Dedifferentiated amniotic fluid mesenchymal stem cell (primary cell): Measurements from ENCODE around the gene LRRC28.
"Not testable (repeated sequence)": the region's sequence is repeated elsewhere in the genome, so short reads cannot be mapped to it uniquely, and the experiment has no call there.

Experiments used
- DNase-seq: peaks from one replicate; pipeline ENCODE4 v3.0.0-alpha.2; 2016; ENCODE audit errors: extremely low spot score

The LRRC28 gene

DNA sequence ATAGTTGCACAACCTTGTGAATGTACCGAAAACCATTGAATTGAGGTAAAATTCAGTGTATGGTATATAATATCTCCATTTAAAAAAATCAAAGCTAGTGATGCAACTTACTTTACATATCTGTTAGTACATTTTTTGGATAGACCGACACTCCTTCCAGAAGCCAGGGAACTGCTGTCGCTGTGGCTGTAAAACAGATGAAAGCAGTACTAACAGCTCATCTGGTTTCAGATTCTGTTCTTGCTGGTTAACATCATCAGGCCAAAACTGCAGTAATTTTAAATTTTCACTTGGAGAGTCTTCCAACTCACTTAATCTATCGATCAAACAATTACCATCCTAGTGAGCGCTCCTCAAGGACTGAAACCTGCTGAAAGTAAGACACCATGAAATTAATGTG lies 145.1 kb downstream of the LRRC28 start:
- no peak for DNase-seq

- no peak for DNase-seq
Observed at GRCh38 chr15:99399061-99399460, 147.8 kb downstream of the LRRC28 start.

GRCh38 chr15:99399618-99400017 lies 148.3 kb downstream of the LRRC28 start:
- no peak for DNase-seq

DNA sequence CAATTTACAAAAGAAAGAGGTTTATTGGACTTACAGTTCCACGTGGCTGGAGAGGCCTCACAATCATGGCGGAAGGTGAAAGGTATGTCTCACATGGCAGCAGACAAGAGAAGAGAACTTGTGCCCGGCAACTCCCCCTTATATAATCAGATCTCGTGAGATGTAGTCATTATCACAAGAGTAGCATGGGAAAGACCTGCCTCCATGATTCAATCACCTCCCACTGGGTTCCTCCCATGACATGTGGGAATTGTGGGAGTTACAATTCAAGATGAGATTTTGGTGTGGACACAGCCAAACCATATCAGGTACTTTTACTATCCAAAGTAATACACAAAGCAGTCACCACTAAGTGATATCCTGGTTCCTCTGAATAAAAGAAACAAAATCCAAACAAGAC lies 149.9 kb downstream of the LRRC28 start:
- not testable (repeated sequence) for DNase-seq

DNA sequence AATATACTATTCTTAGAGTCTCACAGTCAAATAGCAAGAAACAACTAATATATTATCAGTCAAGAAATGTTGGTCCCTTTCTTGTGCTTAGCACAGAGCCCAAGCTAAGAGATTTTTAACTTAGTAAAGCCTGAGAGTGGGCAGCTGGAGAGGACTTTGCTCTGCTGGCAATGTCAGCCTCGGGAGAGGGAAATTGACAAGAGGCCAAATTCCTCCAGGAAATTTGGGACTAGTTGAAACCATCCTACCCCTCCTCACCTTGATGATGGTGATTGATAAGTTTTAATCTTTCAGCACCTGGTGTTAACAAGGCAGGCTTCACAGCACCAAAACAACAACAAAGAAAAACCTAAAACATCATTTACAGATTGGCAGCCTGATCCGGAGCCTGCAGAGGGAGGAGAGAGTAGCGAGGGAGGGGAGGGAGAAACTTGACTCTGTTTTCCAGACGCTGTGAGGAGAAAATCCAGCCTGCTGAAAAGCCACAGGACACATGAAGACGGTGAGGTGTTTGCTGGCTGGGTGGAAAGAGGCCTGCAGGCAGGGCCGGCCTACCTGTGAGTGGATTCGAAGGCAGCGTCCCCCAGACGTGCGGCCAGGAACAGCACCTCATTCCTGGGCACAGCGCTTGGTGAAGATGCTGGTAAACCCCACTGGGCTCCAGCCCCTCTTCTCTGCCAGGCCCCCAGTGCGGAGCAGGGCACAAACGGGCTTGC lies 150.9 kb downstream of the LRRC28 start:
- DNase-seq = no peak

GRCh38 chr15:99403597-99403996 lies 152.3 kb downstream of the LRRC28 start:
- no peak for DNase-seq

DNA sequence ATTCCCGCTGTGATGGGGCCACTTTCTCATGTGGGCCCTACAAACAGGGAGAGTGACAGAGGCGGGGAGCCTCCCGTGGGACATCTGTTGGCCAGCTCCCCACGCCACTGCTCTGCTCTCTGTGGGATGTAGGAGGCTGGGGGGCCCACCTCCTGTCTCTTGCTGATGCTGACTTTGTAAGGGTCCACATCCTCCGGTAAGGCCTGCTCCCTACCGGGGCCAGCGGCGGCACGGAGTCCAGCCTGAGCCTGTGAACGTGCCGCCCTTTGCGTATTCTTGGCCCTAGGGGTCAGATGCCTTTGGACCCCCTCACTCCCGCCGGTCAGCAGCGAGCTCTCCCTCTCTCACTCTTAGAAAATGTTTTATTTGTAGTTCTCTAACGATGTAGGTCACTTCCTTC lies 153.2 kb downstream of the LRRC28 start:
- no peak for DNase-seq

DNA sequence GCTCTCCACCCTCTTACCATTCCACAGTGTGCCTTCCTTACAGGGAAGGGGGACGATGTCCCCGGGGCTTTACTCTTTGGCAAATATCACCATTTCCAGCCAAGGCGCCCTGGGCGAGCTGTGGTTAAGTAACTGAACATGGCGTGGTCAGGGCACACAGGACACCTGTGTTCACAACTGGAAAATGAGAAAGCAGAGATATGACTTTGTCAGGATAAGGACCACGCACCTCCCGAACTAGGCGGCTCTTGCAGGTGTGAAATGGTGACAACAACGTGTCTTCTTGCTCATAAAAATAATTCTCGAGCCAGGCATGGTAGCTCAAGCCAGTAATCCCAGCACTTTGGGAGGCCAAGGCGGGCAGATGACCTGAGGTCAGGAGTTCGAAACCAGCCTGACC lies 154.8 kb downstream of the LRRC28 start:
- DNase-seq = no peak

DNA sequence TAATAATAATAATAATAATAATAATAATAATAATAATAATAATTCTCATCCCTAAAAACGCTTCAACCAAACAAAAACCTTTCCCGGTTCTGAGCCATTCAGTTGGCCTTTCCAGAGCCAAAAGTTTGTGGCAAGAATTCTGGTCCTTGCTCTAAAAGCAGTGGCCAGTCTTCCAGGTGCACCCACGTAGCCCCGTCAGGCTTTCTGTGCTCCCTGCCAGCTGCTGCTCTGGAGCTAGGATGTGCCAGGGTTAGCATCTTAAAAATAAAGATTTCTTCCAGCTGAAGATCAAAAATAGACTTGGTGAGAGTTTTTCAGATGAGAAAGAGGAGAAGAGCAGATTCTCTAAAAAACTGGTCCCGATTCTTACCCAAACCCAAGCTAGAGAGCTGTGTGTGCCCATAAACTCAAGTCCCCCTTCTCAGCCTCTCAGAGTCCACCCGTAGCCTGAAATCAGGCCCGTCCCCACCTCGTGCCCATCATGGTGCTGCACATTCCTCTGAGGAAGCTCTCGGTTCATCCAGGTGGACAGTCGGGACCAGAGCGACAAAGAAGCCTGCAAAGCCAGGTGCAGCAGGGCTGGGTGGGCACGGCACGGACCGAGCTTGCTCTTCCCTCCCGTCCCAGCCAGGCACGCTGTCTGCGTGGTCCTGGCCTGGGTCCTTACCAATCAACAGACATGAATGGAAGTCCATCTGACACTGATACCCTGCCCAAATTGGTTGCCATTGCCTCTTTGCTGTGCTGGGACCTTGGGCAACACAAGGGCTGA lies 155.6 kb downstream of the LRRC28 start:
- no peak for DNase-seq

- DNase-seq = no peak
Observed at GRCh38 chr15:99407716-99408115, 156.4 kb downstream of the LRRC28 start.

DNA sequence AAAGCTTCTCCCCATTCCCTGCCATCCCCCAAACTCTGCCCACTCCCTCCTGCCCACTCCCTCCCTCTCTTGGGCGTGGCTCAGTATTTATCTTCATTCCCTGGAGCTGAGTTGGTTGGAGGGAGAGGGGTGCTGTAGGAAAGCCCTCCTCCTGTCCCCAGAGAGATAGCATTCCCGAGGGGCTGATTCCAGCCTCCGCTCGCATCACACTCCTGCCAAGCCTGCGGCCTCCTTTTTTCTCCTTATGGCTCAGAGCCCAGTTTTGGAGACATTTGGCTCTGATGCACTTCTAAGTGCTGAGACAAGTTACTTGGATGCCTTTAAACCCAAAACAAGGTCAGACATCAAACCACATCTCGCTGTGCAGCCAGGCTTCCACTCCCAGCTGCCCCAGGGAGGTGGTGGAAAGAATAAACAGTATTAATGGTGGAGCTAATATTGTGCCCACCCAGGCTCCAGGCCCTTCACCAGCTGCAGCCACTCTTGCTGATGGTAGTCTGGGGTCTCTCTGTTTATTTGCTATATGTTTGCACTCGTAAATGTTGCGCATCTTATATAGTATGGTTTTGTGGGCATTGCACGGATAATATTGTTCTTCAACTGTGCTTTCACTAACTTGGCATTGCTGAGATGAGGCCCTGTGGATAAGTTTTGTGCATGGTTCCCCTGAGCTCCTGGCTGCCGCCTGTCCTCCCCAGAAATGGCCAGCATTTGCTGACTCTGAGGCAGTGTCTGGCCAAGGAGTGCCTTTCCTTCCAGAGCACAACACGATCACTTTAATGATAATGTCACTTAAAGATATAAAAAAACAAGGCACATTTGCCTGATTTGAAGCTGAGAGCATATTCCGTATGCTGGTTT lies 157.2 kb downstream of the LRRC28 start:
- DNase-seq = peak; percentile 53

DNA sequence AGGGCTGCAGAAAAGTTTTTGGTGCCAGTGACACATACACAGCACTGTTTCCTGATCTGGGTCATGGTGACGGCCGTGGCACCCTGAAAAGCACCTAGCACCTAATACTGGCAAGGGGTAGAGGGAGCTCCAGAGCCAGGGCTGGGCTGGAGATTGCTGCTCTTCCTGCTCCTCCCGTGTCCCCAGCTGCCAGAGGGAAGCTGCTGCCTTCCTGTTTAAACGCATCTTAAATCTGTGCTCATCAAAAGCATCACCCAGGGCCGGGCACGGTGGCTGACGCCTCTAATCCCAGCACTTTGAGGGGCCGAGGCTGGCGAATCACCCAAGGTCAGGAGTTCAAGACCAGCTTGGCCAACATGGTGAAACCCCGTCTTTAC lies 157.8 kb downstream of the LRRC28 start:
- no peak for DNase-seq

DNA sequence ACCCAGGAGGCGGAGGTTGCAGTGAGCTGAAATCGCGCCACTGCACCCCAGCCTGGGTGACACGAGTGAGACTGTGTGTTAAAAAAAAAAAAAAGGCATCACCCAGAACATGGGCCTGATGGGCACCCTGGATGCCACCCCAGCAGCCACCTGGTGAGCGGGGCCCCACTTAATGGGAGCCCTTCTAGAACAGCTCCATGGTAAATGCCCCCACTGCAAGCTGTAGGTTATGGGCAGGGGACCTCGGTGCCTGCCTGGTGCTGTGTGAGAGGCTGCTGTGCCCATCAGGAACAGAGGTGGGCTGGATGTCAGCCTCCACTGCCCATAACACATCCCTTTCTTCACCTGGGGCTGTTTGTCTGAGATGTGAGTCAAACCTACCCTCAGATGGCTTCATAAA lies 158.3 kb downstream of the LRRC28 start:
- no peak for DNase-seq

GRCh38 chr15:99410477-99410876 lies 159.2 kb downstream of the LRRC28 start:
- DNase-seq = no peak

- no peak for DNase-seq
Observed at GRCh38 chr15:99411234-99411633, 160.0 kb downstream of the LRRC28 start.

DNA sequence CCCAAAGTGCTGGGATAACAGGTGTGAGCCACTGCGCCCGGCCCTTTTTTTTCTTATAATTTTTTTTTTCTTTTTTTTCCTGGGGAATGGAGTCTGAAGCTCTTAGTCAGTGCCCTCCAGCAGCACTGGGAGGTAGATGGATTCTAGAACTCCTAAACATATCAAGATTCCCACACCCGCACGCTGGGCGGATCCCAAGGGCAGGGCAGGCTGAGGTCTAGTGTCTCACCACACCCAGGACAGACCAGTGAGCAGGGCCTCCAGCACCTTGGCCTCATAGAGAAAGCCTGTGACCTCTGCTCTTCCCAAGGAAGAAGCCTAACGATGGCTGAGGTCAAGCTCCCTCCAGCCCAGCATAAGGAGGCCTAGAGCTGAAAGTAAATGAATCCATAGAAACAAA lies 160.8 kb downstream of the LRRC28 start:
- no peak for DNase-seq

DNA sequence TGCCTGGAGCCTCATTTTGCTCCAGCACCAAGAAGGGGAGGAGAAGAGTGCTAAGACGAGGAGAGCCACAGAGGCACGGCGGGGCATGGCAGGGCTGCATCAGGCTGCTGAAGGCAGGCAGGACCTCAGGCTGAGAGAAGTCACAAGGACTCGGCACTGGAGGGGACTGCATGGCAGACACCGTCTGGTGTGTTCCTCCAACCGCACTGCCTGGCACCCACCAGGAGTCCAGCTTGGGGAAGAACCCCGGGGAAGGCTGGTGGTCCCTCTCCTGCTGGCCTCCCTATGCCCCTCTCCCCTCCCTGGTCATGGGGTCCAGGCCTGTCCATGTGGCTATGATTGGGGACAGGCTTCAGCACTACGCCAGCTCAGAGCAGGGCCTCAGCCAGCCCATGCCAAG lies 161.3 kb downstream of the LRRC28 start:
- no peak for DNase-seq

DNA sequence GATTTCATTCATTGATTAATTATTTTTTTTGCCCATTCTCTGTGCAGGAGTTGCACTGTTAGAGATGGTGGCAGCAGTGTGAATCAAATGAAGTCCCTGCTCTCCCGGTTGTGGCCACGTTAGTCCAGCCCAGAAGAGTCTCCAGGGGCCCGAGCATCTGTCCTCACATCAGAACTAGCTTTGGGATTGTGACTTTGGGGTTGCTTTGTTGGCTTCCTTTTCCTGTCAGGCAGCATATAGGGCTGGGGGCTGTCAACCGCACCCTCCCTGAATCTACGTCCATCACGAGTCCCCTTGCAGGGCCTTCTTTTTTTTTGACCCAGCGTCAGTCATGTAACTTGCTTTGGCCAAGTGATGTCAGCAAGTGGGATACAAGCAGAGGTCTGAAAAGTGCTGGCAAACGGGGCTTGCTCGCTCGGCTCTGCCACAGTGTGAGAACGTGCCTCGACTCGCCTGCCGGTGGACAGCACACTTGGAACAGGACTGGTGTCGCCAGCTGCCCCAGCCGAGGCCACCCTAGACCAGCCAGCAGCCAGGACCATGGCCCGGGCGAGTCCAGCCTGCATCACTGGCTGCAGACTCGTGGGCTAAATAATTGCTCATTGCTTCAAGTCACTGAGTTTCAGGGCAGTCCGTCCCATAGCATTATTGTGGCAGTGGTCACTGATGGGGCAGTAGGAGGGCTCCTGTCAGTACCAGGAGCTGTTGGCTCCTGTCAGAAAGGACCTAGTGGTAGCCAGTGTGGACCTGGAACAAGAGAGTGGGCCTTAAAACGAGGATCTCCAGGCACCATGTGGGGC lies 162.9 kb downstream of the LRRC28 start:
- DNase-seq = no peak

GRCh38 chr15:99414755-99415731 lies 163.8 kb downstream of the LRRC28 start:
- no peak for DNase-seq
